Muscle of leg (tissue), 11 donors: Measurements from ENCODE around the gene BCLAF1. TPM values are rescaled to one million over a fixed set of nuclear protein-coding genes. Genes with fewer than 3 reads are reported as not detected.
"Not testable (repeated sequence)": the region's sequence is repeated elsewhere in the genome, so short reads cannot be mapped to it uniquely, and the experiment has no call there.

Experiments
- DNase-seq: peaks from one replicate; pipeline ENCODE4 v3.0.0; 2013
- H3K27ac ChIP-seq: one replicate; pipeline ENCODE4 v1.5.1; 2013; ENCODE audit warnings: mild to moderate bottlenecking, low read length, control low read depth
- H3K27me3 ChIP-seq: one replicate; pipeline ENCODE4 v1.6.1; 2013; ENCODE audit warnings: low read length; ENCODE audit not compliant: control insufficient read depth, insufficient read depth
- H3K36me3 ChIP-seq: one replicate; pipeline ENCODE4 v1.6.1; 2013; ENCODE audit warnings: low read length; ENCODE audit not compliant: control insufficient read depth, insufficient read depth
- H3K4me1 ChIP-seq: one replicate; pipeline ENCODE4 v1.6.1; 2013; ENCODE audit warnings: low read length; ENCODE audit not compliant: control insufficient read depth, insufficient read depth
- H3K4me3 ChIP-seq: one replicate; pipeline ENCODE4 v1.5.1; 2013; ENCODE audit warnings: low read length, control low read depth
- H3K9me3 ChIP-seq: replicated peaks from 2 replicates; pipeline ENCODE4 v1.6.1; 2013; ENCODE audit warnings: low read depth, low read length; ENCODE audit not compliant: control insufficient read depth
- WGBS: methylation state at CpG from one replicate; pipeline ENCODE4 v1.1.5; 2013; ENCODE audit warnings: missing lambda C conversion rate; ENCODE audit not compliant: insufficient coverage; 5-methylcytosine and 5-hydroxymethylcytosine counted together
- polyA plus RNA-seq, 8 donors: library from polyadenylated mRNA; unstranded; fragments of 120-200 nt; gene quantifications; one replicate each; pipeline versions ENCODE4 v1.2.1 to v1.2.3, GENCODE V29; 2013; ENCODE audit warnings: inconsistent platforms in 1 of 8, low replicate concordance in 1 of 8; ENCODE audit not compliant: insufficient read length in 8 of 8, insufficient read depth in 1 of 8
- total RNA-seq: library from RNA; stranded (reverse); fragments of 120-200 nt; gene quantifications from one replicate; pipeline ENCODE4 v1.2.4, GENCODE V29; 2013

Gene BCLAF1
- total and polyA plus RNA-seq, 9 donors: 75.5 to 159 (median 118) TPM

DNA sequence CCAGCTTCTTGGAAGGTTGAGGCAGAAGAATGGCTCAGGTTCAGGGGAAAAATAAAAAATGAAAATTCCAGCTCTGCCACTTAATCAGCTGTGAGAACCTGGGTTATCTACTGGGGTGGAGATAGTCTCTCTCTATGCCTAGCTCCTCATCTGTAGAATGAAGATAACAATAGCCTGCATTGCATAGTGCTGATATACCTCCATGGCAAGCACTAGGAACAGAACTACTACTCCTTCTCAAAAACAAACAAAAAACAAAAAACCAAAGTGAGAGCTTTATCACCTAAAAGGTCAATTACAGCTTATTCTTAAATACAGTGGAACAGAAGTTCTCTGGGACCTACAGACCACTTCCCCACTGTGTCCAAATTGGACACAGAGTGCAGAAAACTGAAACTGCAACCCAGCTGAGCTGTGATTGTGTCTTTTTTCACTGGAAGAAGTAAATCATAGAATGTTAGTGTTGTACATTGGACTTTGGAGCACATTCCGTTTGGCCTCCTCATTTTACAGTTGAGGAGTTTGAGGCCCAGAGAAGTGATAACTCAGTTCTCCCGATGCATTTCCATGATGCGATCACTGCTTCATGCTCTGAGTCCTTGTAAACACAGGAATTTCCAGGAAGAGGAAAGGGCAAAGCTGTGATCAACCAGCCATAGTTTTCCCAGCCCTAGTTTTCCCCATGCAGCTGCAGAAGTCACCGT is 62.8 kb downstream of the BCLAF1 start:
- Histone ChIP-seq H3K9me3 (no peaks in the 10 kb centered on the region), H3K4me1 (no peaks in the 10 kb centered on the region), H3K36me3 (no peaks in the 10 kb centered on the region), H3K27me3 (no peaks in the 10 kb centered on the region), H3K27ac (no peak overlapping the region), H3K4me3 (no peak overlapping the region)
- DNase-seq: peak; percentile 53
- WGBS: 49% methylated on average over 3 of the region's 4 CpGs

DNA sequence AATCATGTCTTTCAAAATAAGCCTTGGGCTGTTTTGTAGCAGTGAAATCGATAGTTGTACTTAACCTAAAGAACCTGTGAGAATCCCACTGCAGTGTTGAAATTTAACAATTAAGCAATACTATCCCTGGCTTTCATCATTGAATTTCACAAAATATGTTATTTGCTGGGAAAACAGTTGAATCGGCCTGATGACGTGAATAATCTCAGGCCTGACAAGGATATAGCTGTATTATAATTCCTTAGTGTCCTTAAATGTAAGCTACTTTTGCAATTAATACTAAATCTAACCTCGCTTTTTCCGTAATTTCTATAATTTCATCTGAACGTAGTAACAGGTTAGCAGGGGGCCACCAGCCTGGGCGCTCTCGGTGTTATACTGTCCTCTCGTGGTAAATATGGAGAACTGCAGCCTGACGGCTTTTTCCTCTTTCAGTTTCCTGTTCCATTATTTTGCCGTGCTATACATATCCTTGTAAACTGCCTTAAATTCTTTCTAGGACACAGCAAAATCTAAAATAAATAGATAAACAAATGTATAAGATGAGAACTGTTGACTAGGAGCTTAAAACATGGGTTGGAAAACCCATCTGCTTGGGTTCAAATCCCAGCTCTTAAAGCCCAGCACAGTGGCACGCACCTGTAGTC is 63.5 kb downstream of the BCLAF1 start:
- no peaks in the 10 kb centered on the region for H3K27me3 ChIP-seq
- WGBS: 0% methylated on average over 4 of the region's 12 CpGs
- H3K27ac ChIP-seq: no peak overlapping the region
- H3K4me3 ChIP-seq: no peak overlapping the region
- H3K36me3 ChIP-seq: no peaks in the 10 kb centered on the region
- H3K4me1 ChIP-seq: no peaks in the 10 kb centered on the region
- DNase-seq: peak; percentile 71
- H3K9me3 ChIP-seq: no peaks in the 10 kb centered on the region

DNA sequence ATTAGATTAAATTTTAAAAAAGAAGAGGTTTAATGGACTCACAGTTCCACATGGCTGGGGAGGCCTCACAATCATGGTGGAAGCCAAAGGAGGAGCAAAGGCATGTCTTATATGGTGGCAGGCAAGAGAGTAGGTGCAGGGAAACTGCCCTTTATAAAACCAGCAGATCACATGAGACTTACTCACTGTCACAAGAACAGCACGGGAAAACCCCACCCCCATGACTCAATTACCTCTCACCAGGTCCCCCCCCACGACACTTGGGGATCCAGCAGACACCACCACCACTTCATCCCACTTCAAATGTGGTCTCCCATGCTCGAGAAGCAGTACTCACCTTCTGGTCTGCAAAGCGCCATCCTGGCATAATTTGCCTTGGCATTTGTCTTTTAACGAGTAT is 64.2 kb downstream of the BCLAF1 start:
- Histone ChIP-seq H3K27me3 (no peaks in the 10 kb centered on the region), H3K4me3 (no peak overlapping the region), H3K27ac (no peak overlapping the region), H3K9me3 (no peaks in the 10 kb centered on the region), H3K36me3 (no peaks in the 10 kb centered on the region), H3K4me1 (no peaks in the 10 kb centered on the region)
- WGBS: 32% methylated on average over 2 of the region's 5 CpGs
- DNase-seq: no peak

DNA sequence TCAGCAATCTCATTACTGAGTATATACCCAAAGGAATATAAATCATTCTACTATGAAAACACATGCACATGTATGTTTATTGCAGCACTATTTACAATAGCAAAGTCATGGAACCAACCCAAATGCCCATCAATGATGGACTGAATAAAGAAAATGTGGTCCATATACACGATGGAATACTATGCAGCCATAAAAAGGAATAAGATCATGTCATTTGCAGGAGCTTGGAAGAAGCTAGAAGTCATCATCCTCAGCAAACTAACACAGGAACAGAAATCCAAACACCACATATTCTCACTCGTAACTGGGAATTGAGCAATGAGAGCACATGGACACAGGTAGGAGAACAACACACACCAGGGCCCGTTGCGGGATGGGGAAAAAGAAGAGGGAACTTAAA is 64.7 kb downstream of the BCLAF1 start:
- H3K9me3 ChIP-seq, H3K4me3 ChIP-seq, H3K4me1 ChIP-seq, H3K27ac ChIP-seq, H3K27me3 ChIP-seq, DNase-seq, H3K36me3 ChIP-seq: not testable (repeated sequence)
- no CpG with 5 or more reads among the region's 4 CpGs for WGBS

DNA sequence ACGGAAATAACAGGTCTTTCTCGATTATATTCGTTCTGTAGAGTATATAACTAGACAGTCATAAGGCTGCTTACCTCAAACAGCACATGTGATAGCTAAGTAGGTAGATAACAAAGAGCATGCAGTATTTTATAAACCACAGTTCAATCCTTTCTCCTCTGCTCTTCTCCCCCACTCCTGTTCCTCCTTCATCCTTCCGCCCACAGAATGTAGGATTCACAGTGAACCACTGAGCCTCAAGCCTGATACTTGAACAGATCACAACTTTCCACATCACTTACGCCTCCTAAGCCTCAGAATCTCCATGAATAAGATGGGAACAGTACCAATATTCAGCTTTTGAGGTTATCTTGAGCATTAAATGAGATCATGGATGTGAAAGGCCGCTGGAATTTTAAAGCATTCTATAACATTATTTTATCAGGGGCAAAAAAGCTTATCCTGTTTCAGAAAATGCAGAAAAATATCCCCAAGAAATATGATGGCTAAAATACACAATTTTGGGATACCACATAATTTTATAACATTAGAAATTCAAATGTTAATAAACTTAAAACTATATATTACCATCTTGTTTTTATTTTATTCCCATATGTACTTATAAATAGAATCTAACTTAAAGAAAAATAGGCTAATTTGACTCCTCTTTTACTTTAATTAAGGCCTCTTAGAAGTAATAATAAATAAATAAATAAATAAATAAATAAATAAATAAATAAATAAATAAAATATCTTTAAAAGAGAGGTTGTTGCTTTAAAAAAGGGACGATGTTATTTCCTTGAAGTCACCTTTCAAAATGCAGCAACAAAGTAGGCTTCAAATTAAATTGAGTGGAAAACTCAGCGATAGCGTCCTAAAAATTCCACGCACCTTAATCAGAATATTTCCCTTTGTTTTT is 72.9 kb downstream of the BCLAF1 start:
- no peak overlapping the region for H3K4me3 ChIP-seq
- H3K9me3 ChIP-seq: no peaks in the 10 kb centered on the region
- WGBS: no CpG with 5 or more reads among the region's 10 CpGs
- no peaks in the 10 kb centered on the region for H3K36me3 ChIP-seq
- DNase-seq: no peak
- H3K4me1 ChIP-seq: no peaks in the 10 kb centered on the region
- H3K27ac ChIP-seq: no peak overlapping the region
- H3K27me3 ChIP-seq: no peaks in the 10 kb centered on the region

DNA sequence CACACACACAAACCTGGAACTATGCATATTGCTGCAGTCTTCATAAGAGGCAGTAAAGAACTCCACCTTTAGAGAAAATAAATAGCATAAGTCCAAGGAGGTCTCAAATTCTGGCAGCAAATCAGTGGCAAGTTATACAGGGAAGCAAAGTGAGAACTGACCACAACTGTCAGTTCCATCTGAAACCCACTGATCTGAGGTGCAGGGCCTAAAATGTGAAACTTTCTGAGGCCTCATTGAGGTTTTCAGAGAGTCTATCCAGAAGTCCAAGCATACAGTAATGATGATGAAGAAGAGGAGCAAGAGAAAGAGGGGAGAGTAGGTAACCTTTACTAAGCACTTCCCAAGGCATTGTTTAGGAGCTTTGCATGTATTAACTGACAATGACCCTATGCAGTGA is 75.8 kb downstream of the BCLAF1 start:
- Histone ChIP-seq H3K27me3 (no peaks in the 10 kb centered on the region), H3K36me3 (no peaks in the 10 kb centered on the region), H3K4me3 (no peak overlapping the region), H3K9me3 (no peaks in the 10 kb centered on the region), H3K27ac (no peak overlapping the region), H3K4me1 (no peaks in the 10 kb centered on the region)
- no peak for DNase-seq

DNA sequence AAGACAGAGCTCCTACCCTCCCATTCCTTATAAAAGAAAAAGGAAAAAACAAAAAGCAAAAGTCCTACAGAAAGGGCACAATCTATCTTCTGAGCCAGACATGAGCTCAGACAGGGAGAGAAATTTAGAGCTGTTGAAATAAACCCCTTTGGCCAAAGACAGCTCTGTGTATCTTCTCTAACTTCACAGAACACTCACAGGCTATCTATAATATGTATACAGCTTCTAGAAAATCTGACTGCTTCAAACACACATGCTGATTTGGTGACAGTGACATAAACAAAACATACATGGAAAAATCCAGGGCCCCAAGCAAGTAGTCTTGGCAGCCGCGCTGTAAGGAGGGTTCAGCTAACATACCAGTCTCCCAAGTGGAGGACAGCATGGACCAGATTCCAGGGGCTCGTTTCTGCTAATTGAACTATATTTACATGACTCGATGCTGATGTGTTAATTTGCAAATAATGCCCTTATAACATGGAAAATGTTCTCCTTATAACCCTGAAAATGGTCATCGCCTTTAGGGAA is 76.6 kb downstream of the BCLAF1 start:
- Histone ChIP-seq H3K27ac (no peak overlapping the region), H3K9me3 (no peaks in the 10 kb centered on the region), H3K36me3 (no peaks in the 10 kb centered on the region), H3K4me1 (no peaks in the 10 kb centered on the region), H3K27me3 (no peaks in the 10 kb centered on the region), H3K4me3 (no peak overlapping the region)
- no CpG with 5 or more reads among the region's 5 CpGs for WGBS
- no peak for DNase-seq

DNA sequence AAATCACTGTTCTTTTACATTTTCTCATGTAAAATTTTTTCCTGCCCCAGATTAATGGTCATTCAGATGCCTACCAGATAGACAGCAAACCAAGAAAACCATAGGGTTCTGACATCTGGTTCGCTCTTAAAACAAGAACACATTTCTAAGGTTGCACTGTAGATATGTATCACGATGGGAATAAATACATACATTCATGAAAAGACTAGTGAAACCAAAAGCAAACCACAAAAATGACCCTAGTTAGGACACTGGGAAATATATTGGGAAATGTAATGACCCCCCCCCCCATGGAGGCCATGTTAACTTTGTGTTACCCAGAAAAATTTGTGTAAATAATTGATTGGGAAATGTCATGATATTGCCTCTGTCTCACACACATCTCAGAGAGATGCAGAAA is 77.0 kb downstream of the BCLAF1 start:
- Histone ChIP-seq H3K4me1 (no peaks in the 10 kb centered on the region), H3K36me3 (no peaks in the 10 kb centered on the region), H3K9me3 (no peaks in the 10 kb centered on the region), H3K27ac (no peak overlapping the region), H3K4me3 (no peak overlapping the region), H3K27me3 (no peaks in the 10 kb centered on the region)
- DNase-seq: no peak
- WGBS: no CpG with 5 or more reads among the region's 2 CpGs

DNA sequence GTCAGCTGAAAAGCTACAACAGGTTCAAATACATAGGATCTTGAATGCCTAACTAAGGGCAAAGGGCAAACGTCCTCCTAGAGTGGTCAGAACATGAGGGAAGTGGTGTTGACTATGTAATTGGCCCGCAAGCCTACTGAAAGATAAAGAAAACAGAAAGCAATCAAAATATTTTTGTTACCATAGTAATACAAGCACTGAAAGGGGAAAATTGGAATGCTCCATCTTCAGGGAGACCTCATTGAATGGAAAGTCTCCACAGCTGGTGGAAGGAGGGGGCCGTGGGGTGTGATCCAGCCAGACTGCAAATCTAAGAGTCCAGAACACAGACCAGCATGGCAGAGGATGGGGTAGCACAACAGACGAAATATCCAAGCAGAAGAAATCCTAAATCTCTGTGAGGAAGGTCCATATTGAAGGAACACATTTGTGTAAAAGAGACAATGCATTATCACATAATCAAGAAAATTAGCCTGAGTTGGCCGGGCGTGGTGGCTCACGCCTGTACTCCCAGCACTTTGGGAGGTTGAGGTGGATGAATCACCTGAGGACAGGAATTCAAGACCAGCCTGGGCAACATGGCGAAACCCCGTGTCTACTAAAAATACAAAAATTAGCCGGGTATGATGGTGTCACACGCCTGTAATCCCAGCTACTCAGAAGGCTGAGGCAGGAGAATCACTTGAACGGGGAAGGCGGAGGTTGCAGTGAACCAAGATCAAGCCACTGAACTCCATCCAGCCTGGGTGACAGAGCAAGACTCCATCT is 79.1 kb downstream of the BCLAF1 start:
- Histone ChIP-seq H3K36me3 (no peaks in the 10 kb centered on the region), H3K27me3 (no peaks in the 10 kb centered on the region), H3K9me3 (no peaks in the 10 kb centered on the region), H3K4me3 (no peak overlapping the region), H3K27ac (no peak overlapping the region), H3K4me1 (no peaks in the 10 kb centered on the region)
- WGBS: 71% methylated on average over 3 of the region's 13 CpGs
- DNase-seq: peak; percentile 76
